ENCODE data around the gene ZBTB7C.

Gene ZBTB7C

GRCh38 chr18:48090702-48091101 is 318.5 kb downstream of the ZBTB7C start:
- no peak for TF ChIP-seq ZSCAN4 (tag by site-specific recombination; IDR thresholded peaks at IDR 0.05)
- no peak for TF ChIP-seq ZNF239 (tag by site-specific recombination; IDR thresholded peaks at IDR 0.05)
- no peak for TF ChIP-seq ZNF214 (tag by site-specific recombination; IDR thresholded peaks at IDR 0.05; ENCODE audit: borderline replicate concordance)
- no peak for TF ChIP-seq ZNF404 (tag by site-specific recombination; IDR thresholded peaks at IDR 0.05)
- no peak for TF ChIP-seq ZNF18 (tag by site-specific recombination; IDR thresholded peaks at IDR 0.05)
- TF ChIP-seq IKZF3 (tag by site-specific recombination; IDR thresholded peaks at IDR 0.05): no peak
- no peak for TF ChIP-seq ZSCAN5A (tag by site-specific recombination; IDR thresholded peaks at IDR 0.05)
- no peak for TF ChIP-seq ZNF544 (tag by site-specific recombination; IDR thresholded peaks at IDR 0.05)
- no peak for TF ChIP-seq ZNF221 (tag by site-specific recombination; IDR thresholded peaks at IDR 0.05; ENCODE audit: borderline replicate concordance)
- no peak for TF ChIP-seq ZNF354C (tag by site-specific recombination; IDR thresholded peaks at IDR 0.05; ENCODE audit: borderline replicate concordance, low read depth)
- TF ChIP-seq HOXA7 (CRISPR knock-in tag; IDR thresholded peaks at IDR 0.05; ENCODE audit: borderline replicate concordance): no peak
- TF ChIP-seq ZNF449 (tag by site-specific recombination; IDR thresholded peaks at IDR 0.05): no peak
- no peak for TF ChIP-seq ZNF48 (tag by site-specific recombination; IDR thresholded peaks at IDR 0.05)
- no peak for TF ChIP-seq ZNF169 (tag by site-specific recombination; IDR thresholded peaks at IDR 0.05)
- TF ChIP-seq TSHZ1 (tag by site-specific recombination; IDR thresholded peaks at IDR 0.05; ENCODE audit: borderline replicate concordance): no peak
- TF ChIP-seq SP2 (tag by site-specific recombination; IDR thresholded peaks at IDR 0.05): no peak
- TF ChIP-seq ZNF555 (tag by site-specific recombination; conservative IDR thresholded peaks at IDR 0.05): no peak
- Histone ChIP-seq H3K4me3 (ENCODE audit: low read depth, low read length) (no peak overlapping the region), H3K9me3 (ENCODE audit: control insufficient read depth, insufficient read depth, low read depth, low read length) (no peaks in the 10 kb centered on the region), H3K36me3 (ENCODE audit: control insufficient read depth in 2 of 2, insufficient read depth in 1 of 2, low read length in 2 of 2) (no peaks in the 10 kb centered on the region), H3K27ac (ENCODE audit: extremely low read depth, low read depth, low read length) (no peak overlapping the region), H3K4me1 (ENCODE audit: control insufficient read depth, insufficient read depth, low read length) (no peaks in the 10 kb centered on the region)
- CTCF ChIA-PET: no interaction called here
- POLR2A ChIA-PET: interaction anchor here (0.7 kb wide), 1 partner anchor 92 kb away, joined by 5 read pairs; no protein-coding TSS in a partner anchor
